HCT116 (cell line): ENCODE data around the gene MRPS2. TPM values are rescaled to one million over a fixed set of nuclear protein-coding genes. Genes with fewer than 3 reads are reported as not detected.

ENCODE experiments used
- ATAC-seq: fragments of 200-7000 bp; cut with Tn5 transposase; 2 replicates; pipeline ENCODE4 v1.9.1; 2020; ENCODE audit warnings: mild to moderate bottlenecking, moderate library complexity
- BruUV-seq: library from RNA; stranded (reverse); fragments of 400-500 nt; replicated peaks from 2 replicates; lab custom pipeline; 2021; lab: Mats Ljungman, UMichigan
- CTCF ChIA-PET: fragments of 300-600 bp; sonication (Branson Sonifier 250); formaldehyde crosslinking; loops from one replicate; lab custom pipeline; 2021; ENCODE audit warnings: antibody characterized with exemption; lab: Charles Lee
- POLR2A ChIA-PET: fragments of 300-600, 350-600 bp; sonication (Branson Sonifier 250); formaldehyde crosslinking; loops from one replicate; lab custom pipeline; 2021; ENCODE audit warnings: antibody characterized with exemption; lab: Charles Lee
- RAD21 ChIA-PET, 2 experiments: fragments of 300-600 bp; sonication (Branson Sonifier 250); formaldehyde crosslinking; loops; one replicate each; lab custom pipeline; 2023; ENCODE audit warnings: low total read pairs in 2 of 2; ENCODE audit not compliant: uncharacterized antibody in 2 of 2, unreplicated experiment in 2 of 2, low non-redundant PET in 1 of 2; lab: Charles Lee
- DNase-seq: peaks from one replicate; pipeline ENCODE4 v3.0.0-alpha.2; 2010; ENCODE audit warnings: low read depth, low spot score
- H2AFZ ChIP-seq: fragments of 200-600 bp; shearing (Covaris generic), sonication (generic); 2 replicates; pipeline ENCODE4 v1.6.1; 2017; ENCODE audit warnings: low read depth, mixed run types, mixed read lengths, antibody characterized with exemption, low read length; ENCODE audit not compliant: poor library complexity, severe bottlenecking
- H3K27ac ChIP-seq: 2 replicates; pipeline ENCODE4 v1.5.1; 2012; ENCODE audit warnings: low read depth, low read length
- H3K27me3 ChIP-seq: fragments of 200-600 bp; sonication (generic); 2 replicates; pipeline ENCODE4 v1.6.1; 2016; ENCODE audit warnings: mixed run types, low read length, mixed read lengths; ENCODE audit not compliant: insufficient read depth
- H3K36me3 ChIP-seq, 2 experiments: fragments of 200-500 bp in 1 of 2; fragments of 200-600 bp in 1 of 2; sonication (Bioruptor generic) in 1 of 2; sonication (generic) in 1 of 2; 2 replicates each; pipeline versions ENCODE4 v1.5.1 to v1.6.1; 2014 to 2016; ENCODE audit warnings: low read length in 2 of 2, inconsistent platforms in 1 of 2, mixed read lengths in 1 of 2, mixed run types in 1 of 2; ENCODE audit not compliant: insufficient read depth in 2 of 2, control insufficient read depth in 1 of 2
- H3K4me1 ChIP-seq, 2 experiments: fragments of 200-600 bp in 1 of 2; sonication (generic) in 1 of 2; 2 replicates each; pipeline versions ENCODE4 v1.5.1 to v1.6.1; 2012 to 2017; ENCODE audit warnings: low read length in 2 of 2, inconsistent platforms in 1 of 2, mild to moderate bottlenecking in 1 of 2, mixed read lengths in 1 of 2, mixed run types in 1 of 2, moderate library complexity in 1 of 2; ENCODE audit not compliant: insufficient read depth in 2 of 2, control insufficient read depth in 1 of 2
- H3K4me2 ChIP-seq: fragments of 200-600 bp; sonication (generic); 2 replicates; pipeline ENCODE4 v1.6.1; 2017; ENCODE audit warnings: mixed run types, low read length, mixed read lengths
- H3K4me3 ChIP-seq, 2 experiments: fragments of 200-600 bp in 1 of 2; sonication (generic) in 1 of 2; replicated peaks in 1 of 2; 2 replicates each; pipeline ENCODE4 v1.5.1; 2011 to 2016; ENCODE audit warnings: low read length in 2 of 2, control low read depth in 1 of 2, low read depth in 1 of 2, mild to moderate bottlenecking in 1 of 2, mixed read lengths in 1 of 2, mixed run types in 1 of 2
- H3K79me2 ChIP-seq: fragments of 200-600 bp; sonication (generic); 2 replicates; pipeline ENCODE4 v1.6.1; 2017; ENCODE audit warnings: mild to moderate bottlenecking, mixed run types, low read length, moderate library complexity, mixed read lengths; ENCODE audit not compliant: insufficient read depth
- H3K9ac ChIP-seq: fragments of 200-600 bp; sonication (generic); 2 replicates; pipeline ENCODE4 v1.6.1; 2016; ENCODE audit warnings: low read length, mixed read lengths
- H3K9me2 ChIP-seq: fragments of 200-600 bp; sonication (generic), shearing (Covaris generic); 2 replicates; pipeline ENCODE4 v1.6.1; 2017; ENCODE audit warnings: mixed run types, mild to moderate bottlenecking, moderate library complexity; ENCODE audit not compliant: insufficient read depth
- H3K9me3 ChIP-seq, 2 experiments: fragments of 200-500 bp in 1 of 2; fragments of 200-600 bp in 1 of 2; sonication (Bioruptor generic) in 1 of 2; sonication (generic) in 1 of 2; 2 replicates each; pipeline ENCODE4 v1.6.1; 2014 to 2017; ENCODE audit warnings: low read length in 2 of 2, mixed read lengths in 2 of 2, inconsistent platforms in 1 of 2, low read depth in 1 of 2, mild to moderate bottlenecking in 1 of 2, mixed run types in 1 of 2, moderate library complexity in 1 of 2; ENCODE audit not compliant: control insufficient read depth in 1 of 2, insufficient read depth in 1 of 2
- H4K20me1 ChIP-seq: fragments of 200-600 bp; sonication (generic), shearing (Covaris generic); 2 replicates; pipeline ENCODE4 v1.6.1; 2017; ENCODE audit warnings: mixed run types, mild to moderate bottlenecking, moderate library complexity; ENCODE audit not compliant: insufficient read depth
- ATF3 ChIP-seq: IDR thresholded peaks from 2 replicates; pipeline ENCODE4 v1.6.1; 2012
- CBX3 ChIP-seq: IDR thresholded peaks from 2 replicates; pipeline ENCODE4 v1.6.1; 2012; ENCODE audit warnings: low read depth
- CEBPB ChIP-seq: IDR thresholded peaks from 2 replicates; pipeline ENCODE4 v1.6.1; 2012; ENCODE audit warnings: low read depth
- CTCF ChIP-seq, 3 experiments: fragments of 200-600 bp in 1 of 3; sonication (generic) in 1 of 3; IDR thresholded peaks in 2 of 3; conservative IDR thresholded peaks in 1 of 3; 2 replicates each; pipeline ENCODE4 v1.5.1; 2012 to 2017; ENCODE audit warnings: low read depth in 2 of 3, low read length in 2 of 3, antibody characterized with exemption in 1 of 3, borderline replicate concordance in 1 of 3, control low read depth in 1 of 3, mild to moderate bottlenecking in 1 of 3, mixed read lengths in 1 of 3, mixed run types in 1 of 3, moderate library complexity in 1 of 3; ENCODE audit not compliant: insufficient read depth in 1 of 3
- EGR1 ChIP-seq: IDR thresholded peaks from 2 replicates; pipeline ENCODE4 v1.6.1; 2012; ENCODE audit warnings: low read depth
- ELF1 ChIP-seq: IDR thresholded peaks from 2 replicates; pipeline ENCODE4 v1.6.1; 2012; ENCODE audit warnings: low read depth, borderline replicate concordance
- EZH2 ChIP-seq: fragments of 200-600 bp; sonication (generic); IDR thresholded peaks from 2 replicates; pipeline ENCODE4 v1.6.1; 2017; ENCODE audit warnings: antibody characterized with exemption, mixed run types
- EZH2phosphoT487 ChIP-seq: fragments of 200-600 bp; IDR thresholded peaks from 2 replicates; pipeline ENCODE4 v1.6.1; 2018; ENCODE audit warnings: antibody characterized with exemption, borderline replicate concordance
- MAX ChIP-seq: IDR thresholded peaks from 2 replicates; pipeline ENCODE4 v1.6.1; 2012
- POLR2A ChIP-seq: IDR thresholded peaks from 2 replicates; pipeline ENCODE4 v1.7.0; 2011; ENCODE audit warnings: borderline replicate concordance; ENCODE audit not compliant: insufficient read depth, insufficient read length; ENCODE audit errors: extremely low read depth
- POLR2AphosphoS5 ChIP-seq: IDR thresholded peaks from 2 replicates; pipeline ENCODE4 v1.6.1; 2011; ENCODE audit warnings: mild to moderate bottlenecking, low read depth, low read length, moderate library complexity
- RAD21 ChIP-seq: IDR thresholded peaks from 2 replicates; pipeline ENCODE4 v1.6.1; 2012; ENCODE audit warnings: low read depth, mild to moderate bottlenecking
- REST ChIP-seq: IDR thresholded peaks from 2 replicates; pipeline ENCODE4 v1.6.1; 2012; ENCODE audit warnings: low read depth
- SIN3A ChIP-seq: IDR thresholded peaks from 2 replicates; pipeline ENCODE4 v1.6.1; 2012; ENCODE audit warnings: low read depth
- SP1 ChIP-seq: IDR thresholded peaks from 2 replicates; pipeline ENCODE4 v1.6.1; 2012; ENCODE audit warnings: low read depth
- TCF7L2 ChIP-seq: IDR thresholded peaks from 2 replicates; pipeline ENCODE4 v1.7.0; 2011; ENCODE audit warnings: borderline replicate concordance, inconsistent platforms; ENCODE audit not compliant: insufficient read depth, insufficient read length; ENCODE audit errors: extremely low read depth
- YY1 ChIP-seq: IDR thresholded peaks from 2 replicates; pipeline ENCODE4 v1.6.1; 2011; ENCODE audit warnings: low read length, low read depth, moderate library complexity, mild to moderate bottlenecking; ENCODE audit not compliant: insufficient replicate concordance; ENCODE audit errors: extremely low read depth
- ZBTB33 ChIP-seq: IDR thresholded peaks from 2 replicates; pipeline ENCODE4 v1.6.1; 2011; ENCODE audit warnings: mild to moderate bottlenecking, low read length, moderate library complexity; ENCODE audit not compliant: insufficient replicate concordance; ENCODE audit errors: extremely low read depth
- ZFX ChIP-seq: fragments of 450-650 bp; IDR thresholded peaks from 2 replicates; pipeline ENCODE4 v1.6.1; 2017
- intact Hi-C: fragments of 100-400 bp; cut with micrococcal nuclease; formaldehyde crosslinking; loops from 2 replicates; pipeline ENCODE4 v1.10.0; 2022
- total RNA-seq: library from RNA; stranded (reverse); gene quantifications from one replicate; pipeline ENCODE4 v1.2.1, GENCODE V29; 2021; ENCODE audit not compliant: unreplicated experiment

Gene MRPS2
- total RNA-seq, 1 experiment from 2014 or later, result 85.1 TPM

- H3K4me1 ChIP-seq, result peaks cover 0 to 12% of the 10 kb centered on the region in 2 experiments; a peak in 2 of 4 replicates
- no peaks in the 10 kb centered on the region for H3K27me3 ChIP-seq
- no peak overlapping the region for H3K4me2 ChIP-seq
- CTCF ChIA-PET, result no interaction called here
- no peak overlapping the region for H2AFZ ChIP-seq
- H3K9ac ChIP-seq, result no peak overlapping the region
- intact Hi-C loops, result no loop called here
- H3K4me3 ChIP-seq, result no peak overlapping the region
- POLR2A ChIA-PET, result no interaction called here
- H3K79me2 ChIP-seq, result no peaks in the 10 kb centered on the region; the same call in 1 of the 2 replicates
- no peaks in the 10 kb centered on the region for H3K9me2 ChIP-seq
- ATAC-seq, result no peak
- BruUV-seq, result no TSS peak
- H3K9me3 ChIP-seq, result no peaks in the 10 kb centered on the region
- TF ChIP-seq RAD21, result no peak
- no peak for TF ChIP-seq EZH2
- no peak for TF ChIP-seq ATF3
- no peak for TF ChIP-seq ZBTB33
- no peak for TF ChIP-seq CBX3
- no peak for TF ChIP-seq ZFX
- no peak for TF ChIP-seq EZH2phosphoT487
- TF ChIP-seq EGR1, result no peak
- no peak for TF ChIP-seq YY1
- no peak for TF ChIP-seq REST
- no peak for TF ChIP-seq POLR2AphosphoS5
- no peak for TF ChIP-seq CEBPB
- no peak for TF ChIP-seq CTCF (IDR thresholded peaks at IDR 0.05 in 2 of 3, conservative IDR thresholded peaks at IDR 0.05 in 1 of 3; ENCODE audit: borderline replicate concordance in 1 of 3, insufficient read depth in 1 of 3, low read depth in 2 of 3, low read length in 2 of 3)
- no peak for TF ChIP-seq TCF7L2
- no peak for TF ChIP-seq MAX
- TF ChIP-seq ELF1, result no peak
- no peak for TF ChIP-seq SP1
- no peak for TF ChIP-seq POLR2A
- TF ChIP-seq SIN3A, result no peak
- H4K20me1 ChIP-seq, result no peaks in the 10 kb centered on the region
- H3K36me3 ChIP-seq, result peaks cover 4 to 31% of the 10 kb centered on the region in 2 experiments; a peak in 3 of 4 replicates
- no peak for DNase-seq
- RAD21 ChIA-PET, result no interaction called here
- H3K27ac ChIP-seq, result no peak overlapping the region
Observed at GRCh38 chr9:135487281-135488012, 13.0 kb upstream of the MRPS2 start.
